Esophagus squamous epithelium (tissue), 5 donors: ENCODE measurements around the gene DOC2A. TPM values are rescaled to one million over a fixed set of nuclear protein-coding genes. Genes with fewer than 3 reads are reported as not detected.
A peak's percentile ranks its signal among the peaks of the same experiment; 100 is the strongest.

Experiments
- DNase-seq: peaks from one replicate; lab custom pipeline; 2025; lab: John Stamatoyannopoulos, UW
- H3K27ac ChIP-seq, 4 donors: fragments of 200-600 bp; sonication (generic); one replicate each; pipeline ENCODE4 v1.5.1; 2016 to 2019; ENCODE audit warnings: mild to moderate bottlenecking in 1 of 4
- H3K27me3 ChIP-seq, 4 donors: fragments of 200-600 bp; sonication (generic); 1 replicate in 3 of 4; 2 replicates in 1 of 4; pipeline versions ENCODE4 v1.5.1 to v1.6.0; 2017 to 2021; ENCODE audit warnings: antibody characterized with exemption in 1 of 4
- H3K36me3 ChIP-seq, 3 donors: fragments of 200-600 bp; sonication (generic); one replicate each; pipeline ENCODE4 v1.5.1; 2016 to 2019
- H3K4me1 ChIP-seq, 3 donors: fragments of 200-600 bp; sonication (generic); one replicate each; pipeline ENCODE4 v1.5.1; 2017 to 2019
- H3K4me3 ChIP-seq, 4 donors: fragments of 200-600 bp; sonication (generic); 1 replicate in 3 of 4; 2 replicates in 1 of 4; pipeline ENCODE4 v1.5.1; 2016 to 2019; ENCODE audit warnings: mild to moderate bottlenecking in 2 of 4, moderate library complexity in 1 of 4
- H3K9me3 ChIP-seq, 3 donors: fragments of 200-600 bp; sonication (generic); one replicate each; pipeline ENCODE4 v1.5.1; 2016 to 2019
- POLR2A ChIP-seq, 4 donors: fragments of 450-650 bp; IDR thresholded peaks; one replicate each; pipeline ENCODE4 v1.6.1; 2017; ENCODE audit warnings: antibody characterized with exemption in 4 of 4, mild to moderate bottlenecking in 4 of 4, moderate library complexity in 3 of 4
- WGBS, 2 donors: methylation state at CpG; one replicate each; pipeline ENCODE4 v1.1.5; 2018; 5-methylcytosine and 5-hydroxymethylcytosine counted together
- intact Hi-C: fragments of 100-400 bp; cut with DNase I; formaldehyde crosslinking; loops from one replicate; pipeline ENCODE4 v1.15.0; 2022
- total RNA-seq, 4 donors: library from RNA; depleted of rRNA; stranded (reverse); fragments of >200 nt; gene quantifications; one replicate each; pipeline ENCODE4 v1.1.0, GENCODE V29; 2016
- TF ChIP-seq, protein P1 (sequence below), 6 experiments: fragments of 450-650 bp in 4 of 6; fragments of 200-600 bp in 2 of 6; sonication (generic) in 2 of 6; IDR thresholded peaks; one replicate each; pipeline ENCODE4 v1.5.1; 2016 to 2019; ENCODE audit warnings: antibody characterized with exemption in 6 of 6, mild to moderate bottlenecking in 4 of 6, moderate library complexity in 4 of 6
- donor health status: DM: yes; HTN: yes; CAD: no.

Gene DOC2A
- total RNA-seq, 4 donors from 2014 or later = 0.50 to 0.76 TPM; not detected in 2

DNA sequence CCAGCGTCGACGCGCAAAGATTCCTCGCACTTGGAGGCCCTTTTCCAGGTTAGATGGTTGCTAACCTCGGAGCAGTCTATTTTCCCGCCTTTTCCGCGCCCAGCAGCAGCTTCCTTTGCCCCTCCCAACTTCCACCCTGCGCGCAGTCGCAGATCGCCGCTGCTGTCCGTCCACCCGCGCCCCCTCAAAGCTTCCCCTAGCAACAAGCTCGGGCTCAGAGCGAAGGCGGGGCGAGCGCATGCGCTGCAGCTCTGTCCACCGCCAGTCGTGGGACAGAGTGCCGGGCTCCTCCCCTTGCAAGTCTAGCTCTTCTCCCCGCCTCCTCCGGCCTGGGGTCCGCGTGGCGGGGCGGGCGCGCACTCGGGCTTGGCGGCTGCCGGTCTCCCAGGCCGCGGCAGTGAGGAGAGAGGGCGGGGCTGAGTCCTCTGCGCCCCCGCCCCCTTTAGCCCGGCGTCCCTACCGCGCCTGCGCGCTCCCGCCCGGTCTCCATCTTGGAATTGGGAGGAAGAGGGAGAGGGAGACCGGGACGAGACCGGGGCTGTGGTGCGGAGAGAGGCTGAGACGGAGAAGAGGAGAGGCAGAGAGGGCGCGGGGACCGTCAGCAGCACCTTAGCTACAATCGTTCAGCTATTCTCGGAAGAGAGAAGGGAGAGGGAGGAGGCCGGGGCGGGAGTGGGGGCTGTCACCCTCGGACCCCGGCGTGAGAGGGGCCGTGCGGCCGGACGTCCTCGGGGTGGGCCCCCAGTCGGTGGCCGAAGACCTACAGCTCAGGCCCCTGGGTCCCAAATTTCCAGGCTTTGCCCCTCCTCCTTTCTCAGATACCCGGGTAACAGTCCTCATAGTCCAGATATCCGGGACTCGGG lies 37.2 kb downstream of the DOC2A start, which contains the start of gene TAOK2:
Gene TAOK2, plus strand, starts transcription at position 485 of the 863 bp plus-strand sequence. CDS start 3,905 bp downstream, outside the sequence.
- intact Hi-C loops = no loop called here
- H3K4me1 ChIP-seq = peaks cover 12 to 54% (median 23%) of the 10 kb centered on the region in 3 donors
- peak; percentile 90 for DNase-seq
- peaks cover under 1 to 48% (median 16%) of the 10 kb centered on the region in 3 donors for H3K36me3 ChIP-seq
- WGBS, 2 donors = 2 to 14% methylated on average over 7 to 21 of the region's 75 CpGs
- H3K9me3 ChIP-seq = no peaks in the 10 kb centered on the region
- peak within 1 kb of the TSS; percentile 74 to 94 (median 92) for H3K4me3 ChIP-seq
- peak in 3 of 4 donors; percentile 13 to 78 (median 49) for TF ChIP-seq POLR2A (IDR thresholded peaks at IDR 0.05)
- TF ChIP-seq, protein P1, sequence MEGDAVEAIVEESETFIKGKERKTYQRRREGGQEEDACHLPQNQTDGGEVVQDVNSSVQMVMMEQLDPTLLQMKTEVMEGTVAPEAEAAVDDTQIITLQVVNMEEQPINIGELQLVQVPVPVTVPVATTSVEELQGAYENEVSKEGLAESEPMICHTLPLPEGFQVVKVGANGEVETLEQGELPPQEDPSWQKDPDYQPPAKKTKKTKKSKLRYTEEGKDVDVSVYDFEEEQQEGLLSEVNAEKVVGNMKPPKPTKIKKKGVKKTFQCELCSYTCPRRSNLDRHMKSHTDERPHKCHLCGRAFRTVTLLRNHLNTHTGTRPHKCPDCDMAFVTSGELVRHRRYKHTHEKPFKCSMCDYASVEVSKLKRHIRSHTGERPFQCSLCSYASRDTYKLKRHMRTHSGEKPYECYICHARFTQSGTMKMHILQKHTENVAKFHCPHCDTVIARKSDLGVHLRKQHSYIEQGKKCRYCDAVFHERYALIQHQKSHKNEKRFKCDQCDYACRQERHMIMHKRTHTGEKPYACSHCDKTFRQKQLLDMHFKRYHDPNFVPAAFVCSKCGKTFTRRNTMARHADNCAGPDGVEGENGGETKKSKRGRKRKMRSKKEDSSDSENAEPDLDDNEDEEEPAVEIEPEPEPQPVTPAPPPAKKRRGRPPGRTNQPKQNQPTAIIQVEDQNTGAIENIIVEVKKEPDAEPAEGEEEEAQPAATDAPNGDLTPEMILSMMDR (IDR thresholded peaks at IDR 0.05) = peak in 1 of 6 experiments; percentile 32
- no peaks in the 10 kb centered on the region for H3K27me3 ChIP-seq
- H3K27ac ChIP-seq = peak within 1 kb of the TSS; percentile 89 to 97 (median 92)

GRCh38 chr16:29972992-29973383 lies 37.8 kb downstream of the DOC2A start:
- TF ChIP-seq, protein P1 (IDR thresholded peaks at IDR 0.05) = no peak
- no peak for TF ChIP-seq POLR2A (IDR thresholded peaks at IDR 0.05)
- intact Hi-C loops = no loop called here
- Histone ChIP-seq H3K27ac (peak overlapping the region; percentile 89 to 97 (median 92)), H3K4me3 (peak overlapping the region; percentile 74 to 94 (median 92)), H3K27me3 (no peaks in the 10 kb centered on the region), H3K36me3 (peaks cover 6 to 48% (median 14%) of the 10 kb centered on the region in 3 donors), H3K4me1 (peaks cover 12 to 48% (median 23%) of the 10 kb centered on the region in 3 donors), H3K9me3 (no peaks in the 10 kb centered on the region)
- no peak for DNase-seq
- WGBS, 2 donors = 76 to 78% methylated on average over 5 to 6 of the region's 6 CpGs

- Histone ChIP-seq H3K27me3 (no peaks in the 10 kb centered on the region), H3K36me3 (peaks cover 6 to 48% (median 13%) of the 10 kb centered on the region in 3 donors), H3K27ac (peak overlapping the region in 2 of 4 donors; percentile 94 to 97), H3K9me3 (no peaks in the 10 kb centered on the region), H3K4me1 (peaks cover 12 to 43% (median 23%) of the 10 kb centered on the region in 3 donors), H3K4me3 (no peak overlapping the region)
- TF ChIP-seq POLR2A (IDR thresholded peaks at IDR 0.05) = no peak
- TF ChIP-seq, protein P1 (IDR thresholded peaks at IDR 0.05) = no peak
- WGBS, 2 donors = 91 to 100% methylated on average over 1 of the region's 1 CpG
- intact Hi-C loops = no loop called here
- no peak for DNase-seq
Measured at GRCh38 chr16:29972500-29972899, 38.3 kb downstream of the DOC2A start.

GRCh38 chr16:29971304-29971703 lies 39.5 kb downstream of the DOC2A start:
- WGBS, 2 donors = 80 to 82% methylated on average over 7 of the region's 8 CpGs
- H3K9me3 ChIP-seq = no peaks in the 10 kb centered on the region
- TF ChIP-seq, protein P1 (IDR thresholded peaks at IDR 0.05) = no peak
- no peak for TF ChIP-seq POLR2A (IDR thresholded peaks at IDR 0.05)
- H3K27me3 ChIP-seq = no peaks in the 10 kb centered on the region
- H3K36me3 ChIP-seq = peaks cover 6 to 59% (median 13%) of the 10 kb centered on the region in 3 donors
- no peak overlapping the region for H3K27ac ChIP-seq
- intact Hi-C loops = no loop called here
- H3K4me1 ChIP-seq = peaks cover 12 to 31% (median 17%) of the 10 kb centered on the region in 3 donors
- DNase-seq = no peak
- H3K4me3 ChIP-seq = no peak overlapping the region

- no peak overlapping the region for H3K27ac ChIP-seq
- WGBS, 2 donors = 93 to 98% methylated on average over 2 to 3 of the region's 4 CpGs
- no peaks in the 10 kb centered on the region for H3K27me3 ChIP-seq
- no peak for DNase-seq
- peaks cover 0 to 21% (median 3%) of the 10 kb centered on the region in 3 donors for H3K4me1 ChIP-seq
- TF ChIP-seq, protein P1 (IDR thresholded peaks at IDR 0.05) = no peak
- TF ChIP-seq POLR2A (IDR thresholded peaks at IDR 0.05) = no peak
- peaks cover 6 to 85% (median 13%) of the 10 kb centered on the region in 3 donors for H3K36me3 ChIP-seq
- intact Hi-C loops = no loop called here
- H3K4me3 ChIP-seq = no peak overlapping the region
- H3K9me3 ChIP-seq = no peaks in the 10 kb centered on the region
Measured at GRCh38 chr16:29968205-29968604, 42.6 kb downstream of the DOC2A start.
